ENCODE measurements around the gene RAE1.

RAE1 gene

DNA sequence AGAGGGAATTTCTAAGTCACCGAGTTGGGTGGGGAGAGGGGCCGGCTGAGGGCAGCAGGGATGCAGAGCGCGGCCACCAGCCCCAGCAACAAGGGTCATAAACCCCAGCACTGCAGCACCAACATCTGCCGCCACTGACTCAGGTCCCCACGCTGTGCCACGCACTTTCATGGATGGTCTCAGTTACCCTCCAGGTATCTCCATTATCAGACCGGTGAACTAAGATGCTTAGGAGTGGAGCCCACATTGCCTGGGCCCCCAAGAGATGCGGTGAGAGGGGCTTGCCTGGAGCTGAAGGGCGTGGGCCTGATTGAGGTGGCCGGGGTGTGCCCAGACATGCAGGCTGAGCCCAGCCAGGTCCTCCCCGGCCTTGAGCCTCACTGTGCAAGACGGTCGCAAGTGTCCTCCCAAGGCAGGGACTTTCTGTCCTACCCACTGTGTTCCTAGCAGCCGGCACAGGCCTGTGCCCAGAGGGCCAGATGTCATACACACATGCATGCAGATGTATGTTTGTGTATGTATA, 59.4 kb downstream of the RAE1 start:
- Histone ChIP-seq H3K4me2 (ENCODE audit: low read length) (no peak overlapping the region), H3K4ac (ENCODE audit: low read depth, low read length) (no peak overlapping the region), H3K4me3 (ENCODE audit: low read depth, low read length) (no peak overlapping the region), H2BK5ac (ENCODE audit: low read depth, low read length, poor library complexity) (no peak overlapping the region), H3K14ac (ENCODE audit: low read length) (no peak overlapping the region), H2AK5ac (ENCODE audit: low read length) (no peak overlapping the region), H3K36me3 (ENCODE audit: control insufficient read depth in 1 of 2, insufficient read depth in 2 of 2, low read length in 2 of 2) (peaks cover 37 to 38% of the 10 kb centered on the region in 2 experiments), H2BK120ac (ENCODE audit: insufficient read depth, low read length, poor library complexity) (no peak overlapping the region), H3K23ac (ENCODE audit: low read length) (no peak overlapping the region), H3K9ac (ENCODE audit: low read length) (no peak overlapping the region), H4K12ac (ENCODE audit: low read depth, low read length) (no peak overlapping the region), H2AFZ (ENCODE audit: insufficient read depth, low read length, poor library complexity) (no peak overlapping the region), H3K27me3 (ENCODE audit: insufficient read depth, low read length) (no peaks in the 10 kb centered on the region), H4K8ac (ENCODE audit: low read depth, low read length) (no peak overlapping the region), H3K79me1 (ENCODE audit: low read length) (peaks cover 6% of the 10 kb centered on the region), H3K18ac (ENCODE audit: low read length) (peak overlapping the region; percentile 28), H4K91ac (ENCODE audit: low read depth, low read length) (peak overlapping the region; percentile 59), H3K9me3 (ENCODE audit: insufficient read depth, low read depth, low read length) (peaks cover 7% of the 10 kb centered on the region), H3K27ac (ENCODE audit: low read depth, low read length) (no peak overlapping the region), H2BK12ac (ENCODE audit: low read length) (peak overlapping the region; percentile 8), H3K79me2 (ENCODE audit: control insufficient read depth, insufficient read depth, low read length, poor library complexity) (no peaks in the 10 kb centered on the region), H3K4me1 (ENCODE audit: control insufficient read depth in 1 of 2, insufficient read depth in 2 of 2, low read length in 2 of 2) (peaks cover 7 to 19% of the 10 kb centered on the region in 2 experiments)
- DNase-seq = no peak
- no CpG with 5 or more reads among the region's 15 CpGs for WGBS (ENCODE audit: extremely low coverage, insufficient coverage, insufficient read length)

DNA sequence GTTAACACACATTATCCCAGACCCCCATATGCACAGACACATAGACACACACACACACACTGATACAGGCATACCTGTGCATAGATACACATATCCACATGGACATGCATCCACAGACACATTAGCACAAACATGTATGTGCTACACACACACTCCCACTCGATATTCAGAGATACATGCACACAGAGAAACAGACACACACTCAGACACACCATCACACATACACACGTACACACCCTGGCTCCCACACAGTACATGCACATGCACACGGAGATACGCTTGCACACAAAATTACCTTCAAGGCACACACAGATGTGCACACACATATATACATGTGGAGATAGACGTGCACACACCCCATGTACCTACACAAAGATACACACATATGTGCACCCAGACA, 59.9 kb downstream of the RAE1 start:
- H4K91ac ChIP-seq (ENCODE audit: low read depth, low read length) = no peak overlapping the region
- no peak overlapping the region for H4K8ac ChIP-seq (ENCODE audit: low read depth, low read length)
- H2BK12ac ChIP-seq (ENCODE audit: low read length) = no peak overlapping the region
- H3K79me1 ChIP-seq (ENCODE audit: low read length) = peaks cover 6% of the 10 kb centered on the region
- H3K14ac ChIP-seq (ENCODE audit: low read length) = no peak overlapping the region
- H3K27ac ChIP-seq (ENCODE audit: low read depth, low read length) = no peak overlapping the region
- H3K9ac ChIP-seq (ENCODE audit: low read length) = no peak overlapping the region
- H2AFZ ChIP-seq (ENCODE audit: insufficient read depth, low read length, poor library complexity) = no peak overlapping the region
- DNase-seq = no peak
- H3K4ac ChIP-seq (ENCODE audit: low read depth, low read length) = no peak overlapping the region
- no peak overlapping the region for H2AK5ac ChIP-seq (ENCODE audit: low read length)
- no peak overlapping the region for H2BK5ac ChIP-seq (ENCODE audit: low read depth, low read length, poor library complexity)
- H3K18ac ChIP-seq (ENCODE audit: low read length) = no peak overlapping the region
- WGBS (ENCODE audit: extremely low coverage, insufficient coverage, insufficient read length) = no CpG with 5 or more reads among the region's 5 CpGs
- H3K36me3 ChIP-seq (ENCODE audit: control insufficient read depth in 1 of 2, insufficient read depth in 2 of 2, low read length in 2 of 2) = peaks cover 32 to 33% of the 10 kb centered on the region in 2 experiments
- H3K9me3 ChIP-seq (ENCODE audit: insufficient read depth, low read depth, low read length) = peaks cover 7% of the 10 kb centered on the region
- H3K79me2 ChIP-seq (ENCODE audit: control insufficient read depth, insufficient read depth, low read length, poor library complexity) = no peaks in the 10 kb centered on the region
- peaks cover 7 to 19% of the 10 kb centered on the region in 2 experiments for H3K4me1 ChIP-seq (ENCODE audit: control insufficient read depth in 1 of 2, insufficient read depth in 2 of 2, low read length in 2 of 2)
- H3K23ac ChIP-seq (ENCODE audit: low read length) = no peak overlapping the region
- no peak overlapping the region for H3K4me2 ChIP-seq (ENCODE audit: low read length)
- no peak overlapping the region for H3K4me3 ChIP-seq (ENCODE audit: low read depth, low read length)
- no peaks in the 10 kb centered on the region for H3K27me3 ChIP-seq (ENCODE audit: insufficient read depth, low read length)
- H4K12ac ChIP-seq (ENCODE audit: low read depth, low read length) = no peak overlapping the region
- no peak overlapping the region for H2BK120ac ChIP-seq (ENCODE audit: insufficient read depth, low read length, poor library complexity)

DNA sequence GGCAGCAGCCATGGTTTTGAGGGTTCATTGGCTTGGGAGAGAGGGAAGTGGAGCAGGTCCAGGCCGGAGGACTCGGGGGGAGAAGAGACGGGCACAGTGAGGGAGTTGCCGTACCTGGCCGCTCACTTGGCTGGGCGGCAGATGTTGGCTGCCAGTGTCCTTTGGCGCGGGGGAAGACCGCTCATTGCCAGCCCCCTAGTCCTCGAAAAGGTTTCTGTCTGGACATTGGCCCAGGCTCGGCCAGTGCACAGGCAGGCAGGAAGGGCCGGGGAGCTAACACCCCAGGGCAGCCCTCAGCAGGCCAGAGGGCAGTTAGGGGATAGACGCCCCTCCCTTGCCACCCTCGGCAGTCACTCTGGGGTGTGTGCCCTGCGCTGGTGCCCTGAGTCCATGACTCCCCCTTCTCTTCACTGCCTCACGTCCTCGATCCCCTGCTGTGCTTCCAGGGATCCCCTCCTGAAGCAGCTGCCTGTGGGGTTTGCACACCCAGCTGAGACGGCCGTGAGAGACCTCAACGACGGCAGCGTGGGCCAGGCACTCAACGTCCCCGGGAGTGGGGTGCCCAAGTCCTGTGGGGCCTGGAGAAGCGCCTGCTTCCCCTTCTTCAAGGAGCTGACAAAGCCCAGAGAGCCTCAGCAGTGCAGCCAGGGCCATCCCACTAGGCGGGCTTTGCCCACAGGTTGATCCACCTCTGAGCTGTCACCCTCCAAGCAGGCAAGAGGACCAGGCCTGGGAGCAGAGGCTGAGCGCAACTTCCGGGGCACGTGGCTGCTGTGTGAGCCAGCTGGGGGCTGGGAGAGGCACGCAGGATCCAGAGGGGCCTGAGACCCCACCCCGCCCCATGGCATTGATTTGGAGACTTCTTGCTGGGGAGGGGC, 60.6 kb downstream of the RAE1 start:
- no peak overlapping the region for H3K18ac ChIP-seq (ENCODE audit: low read length)
- no peaks in the 10 kb centered on the region for H3K27me3 ChIP-seq (ENCODE audit: insufficient read depth, low read length)
- peaks cover 7% of the 10 kb centered on the region for H3K9me3 ChIP-seq (ENCODE audit: insufficient read depth, low read depth, low read length)
- no peak overlapping the region for H3K9ac ChIP-seq (ENCODE audit: low read length)
- H3K4me1 ChIP-seq (ENCODE audit: control insufficient read depth in 1 of 2, insufficient read depth in 2 of 2, low read length in 2 of 2) = peaks cover 7 to 19% of the 10 kb centered on the region in 2 experiments
- no peak overlapping the region for H3K4me3 ChIP-seq (ENCODE audit: low read depth, low read length)
- H3K14ac ChIP-seq (ENCODE audit: low read length) = no peak overlapping the region
- peak overlapping the region; percentile 21 for H2AK5ac ChIP-seq (ENCODE audit: low read length)
- H3K79me1 ChIP-seq (ENCODE audit: low read length) = peaks cover 6% of the 10 kb centered on the region
- no peak for DNase-seq
- peak overlapping the region; percentile 28 for H2BK12ac ChIP-seq (ENCODE audit: low read length)
- no peaks in the 10 kb centered on the region for H3K79me2 ChIP-seq (ENCODE audit: control insufficient read depth, insufficient read depth, low read length, poor library complexity)
- WGBS (ENCODE audit: extremely low coverage, insufficient coverage, insufficient read length) = no CpG with 5 or more reads among the region's 31 CpGs
- H4K12ac ChIP-seq (ENCODE audit: low read depth, low read length) = no peak overlapping the region
- no peak overlapping the region for H2BK120ac ChIP-seq (ENCODE audit: insufficient read depth, low read length, poor library complexity)
- no peak overlapping the region for H3K23ac ChIP-seq (ENCODE audit: low read length)
- no peak overlapping the region for H2BK5ac ChIP-seq (ENCODE audit: low read depth, low read length, poor library complexity)
- H3K4me2 ChIP-seq (ENCODE audit: low read length) = no peak overlapping the region
- no peak overlapping the region for H3K27ac ChIP-seq (ENCODE audit: low read depth, low read length)
- no peak overlapping the region for H4K8ac ChIP-seq (ENCODE audit: low read depth, low read length)
- peaks cover 26 to 27% of the 10 kb centered on the region in 2 experiments for H3K36me3 ChIP-seq (ENCODE audit: control insufficient read depth in 1 of 2, insufficient read depth in 2 of 2, low read length in 2 of 2)
- H3K4ac ChIP-seq (ENCODE audit: low read depth, low read length) = no peak overlapping the region
- H4K91ac ChIP-seq (ENCODE audit: low read depth, low read length) = peak overlapping the region; percentile 12
- H2AFZ ChIP-seq (ENCODE audit: insufficient read depth, low read length, poor library complexity) = peak overlapping the region; percentile 2

DNA sequence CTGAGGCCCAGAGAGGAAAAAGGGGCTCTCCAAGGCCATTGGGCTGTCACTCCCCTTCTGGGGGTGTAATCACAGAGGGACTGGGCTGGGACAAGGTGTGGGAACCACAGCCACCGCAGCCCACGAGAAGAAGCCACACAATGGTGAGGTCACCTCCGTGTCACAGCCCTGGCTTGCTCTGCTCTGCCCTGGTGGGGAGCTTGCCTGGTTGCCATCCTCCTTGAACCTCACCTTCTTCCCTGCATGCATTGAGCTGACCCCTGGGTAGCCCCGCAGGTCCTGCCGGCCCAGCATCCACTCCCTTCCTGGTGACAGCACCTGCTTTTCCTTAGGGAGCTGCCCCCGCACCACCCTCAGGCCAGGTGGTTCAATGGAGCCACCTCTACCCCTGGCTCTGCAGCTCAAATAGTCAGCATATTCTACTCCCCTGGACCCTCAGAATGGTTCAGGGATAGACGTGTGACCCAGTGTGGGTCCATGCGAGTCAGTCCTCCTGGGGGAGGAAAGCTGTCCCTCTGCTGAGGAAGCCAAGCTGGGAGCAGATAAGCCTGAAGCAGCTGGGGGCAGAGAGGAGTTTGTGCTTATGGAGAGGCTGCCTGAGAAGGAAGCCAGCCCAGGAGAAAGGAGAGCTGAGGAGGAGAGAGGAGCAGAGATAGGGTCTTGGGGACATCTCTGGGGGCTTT, 61.4 kb downstream of the RAE1 start:
- no peak for DNase-seq
- H3K36me3 ChIP-seq (ENCODE audit: control insufficient read depth in 1 of 2, insufficient read depth in 2 of 2, low read length in 2 of 2) = peaks cover 19% of the 10 kb centered on the region in 2 experiments
- H3K4me1 ChIP-seq (ENCODE audit: control insufficient read depth in 1 of 2, insufficient read depth in 2 of 2, low read length in 2 of 2) = peaks cover 7 to 19% of the 10 kb centered on the region in 2 experiments
- H4K12ac ChIP-seq (ENCODE audit: low read depth, low read length) = no peak overlapping the region
- no peak overlapping the region for H3K14ac ChIP-seq (ENCODE audit: low read length)
- H3K27me3 ChIP-seq (ENCODE audit: insufficient read depth, low read length) = no peaks in the 10 kb centered on the region
- H3K9me3 ChIP-seq (ENCODE audit: insufficient read depth, low read depth, low read length) = peaks cover 7% of the 10 kb centered on the region
- H3K18ac ChIP-seq (ENCODE audit: low read length) = no peak overlapping the region
- H2BK12ac ChIP-seq (ENCODE audit: low read length) = no peak overlapping the region
- no peak overlapping the region for H2BK120ac ChIP-seq (ENCODE audit: insufficient read depth, low read length, poor library complexity)
- H4K8ac ChIP-seq (ENCODE audit: low read depth, low read length) = no peak overlapping the region
- H3K79me1 ChIP-seq (ENCODE audit: low read length) = peaks cover 6% of the 10 kb centered on the region
- H3K4me2 ChIP-seq (ENCODE audit: low read length) = no peak overlapping the region
- H3K23ac ChIP-seq (ENCODE audit: low read length) = no peak overlapping the region
- no peak overlapping the region for H4K91ac ChIP-seq (ENCODE audit: low read depth, low read length)
- H2AK5ac ChIP-seq (ENCODE audit: low read length) = no peak overlapping the region
- no peak overlapping the region for H3K27ac ChIP-seq (ENCODE audit: low read depth, low read length)
- no peaks in the 10 kb centered on the region for H3K79me2 ChIP-seq (ENCODE audit: control insufficient read depth, insufficient read depth, low read length, poor library complexity)
- H3K4me3 ChIP-seq (ENCODE audit: low read depth, low read length) = no peak overlapping the region
- WGBS (ENCODE audit: extremely low coverage, insufficient coverage, insufficient read length) = no CpG with 5 or more reads among the region's 8 CpGs
- no peak overlapping the region for H2BK5ac ChIP-seq (ENCODE audit: low read depth, low read length, poor library complexity)
- H3K4ac ChIP-seq (ENCODE audit: low read depth, low read length) = no peak overlapping the region
- H2AFZ ChIP-seq (ENCODE audit: insufficient read depth, low read length, poor library complexity) = no peak overlapping the region
- H3K9ac ChIP-seq (ENCODE audit: low read length) = no peak overlapping the region
